GM19395 (cell line): ENCODE data around the gene GET4.

Source experiments
- ATAC-seq: cut with Tn5 transposase; IDR thresholded peaks from one replicate; pipeline ENCODE4 v1.9.1; 2021; ENCODE audit warnings: mild to moderate bottlenecking, moderate library complexity; ENCODE audit not compliant: unreplicated experiment

GET4 gene

DNA sequence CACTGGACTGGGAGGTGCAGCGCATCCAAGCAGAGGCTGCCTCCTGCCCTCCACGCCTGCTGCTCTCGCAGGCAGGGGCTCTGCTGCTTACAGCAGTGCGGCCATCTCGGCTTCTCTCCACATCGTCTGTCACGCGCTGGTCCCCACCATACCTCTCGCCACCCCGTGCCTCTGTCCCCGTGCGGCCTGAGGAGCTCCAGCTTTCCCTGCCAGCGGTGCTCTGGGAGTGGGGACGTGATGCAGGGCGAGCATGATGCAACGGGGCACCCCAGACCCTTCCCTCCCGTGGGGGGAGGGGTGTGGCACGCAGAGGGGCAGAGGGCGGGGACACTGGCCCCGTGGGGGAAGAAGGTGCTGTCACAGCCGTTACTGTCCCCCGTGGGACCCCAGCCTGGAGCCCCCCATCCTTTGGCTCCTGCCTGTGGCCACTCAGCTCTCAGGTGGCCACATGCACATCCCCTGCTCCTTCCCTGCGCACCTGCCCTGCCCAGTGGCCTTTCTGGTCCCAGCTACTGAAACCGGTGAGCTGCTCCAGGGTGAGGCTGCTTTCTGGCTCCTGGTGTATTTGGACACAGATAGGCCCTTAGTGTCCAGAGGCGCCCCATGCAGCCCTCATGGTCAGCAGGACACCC is 9.0 kb downstream of the GET4 start:
- ATAC-seq = no peak

GRCh38 chr7:885893-886625 is 9.7 kb downstream of the GET4 start:
- ATAC-seq = no peak

- no peak for ATAC-seq
Measured at GRCh38 chr7:886626-887487, 10.5 kb downstream of the GET4 start.

- no peak for ATAC-seq
Measured at GRCh38 chr7:887488-887820, 11.1 kb downstream of the GET4 start.

DNA sequence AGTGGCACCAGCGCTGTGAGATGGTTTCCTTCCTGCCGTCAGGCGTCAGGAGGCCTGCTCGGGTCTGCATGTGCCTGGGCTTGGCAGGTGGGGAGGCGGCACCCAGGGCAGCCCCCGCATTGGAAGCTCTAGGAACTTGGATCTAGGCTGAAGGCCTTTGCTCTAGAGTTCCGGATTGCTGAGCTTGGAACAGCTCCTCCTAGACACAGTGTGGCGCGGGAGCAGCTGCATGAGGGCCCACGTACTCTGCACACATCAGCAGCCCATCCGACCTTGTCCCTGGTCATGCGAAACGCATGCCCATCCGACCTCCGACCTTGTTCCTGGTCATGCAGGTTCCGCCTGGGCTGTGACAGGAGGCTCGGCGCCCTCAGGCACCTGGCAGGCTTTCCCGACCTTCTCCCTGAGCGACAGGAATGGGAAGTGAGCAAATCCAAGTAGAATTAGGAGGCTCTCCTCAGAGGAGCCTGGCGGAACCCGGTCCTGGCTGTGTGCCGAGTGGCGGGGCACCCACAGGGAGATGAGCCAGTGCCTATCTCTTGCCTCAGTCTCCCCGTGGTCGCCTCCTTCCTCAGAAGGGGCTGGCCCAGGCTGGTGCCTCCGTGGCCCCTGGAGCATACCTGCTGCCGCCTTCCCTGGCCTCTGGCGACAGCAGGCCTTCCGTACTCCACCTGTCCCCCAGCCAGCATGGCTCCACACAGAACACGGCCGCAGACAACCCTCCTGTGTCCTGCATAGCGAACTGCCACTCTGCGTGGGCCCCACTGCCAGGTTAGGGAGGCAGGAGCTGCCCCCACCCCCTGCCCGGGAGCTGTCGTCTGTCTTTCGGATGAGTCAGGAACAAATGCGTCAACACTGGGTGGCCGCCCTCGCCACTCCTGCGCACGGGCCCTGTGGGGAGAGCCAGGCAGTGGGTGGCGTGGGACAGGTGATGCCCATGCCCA is 12.0 kb downstream of the GET4 start:
- ATAC-seq = no peak

- ATAC-seq = no peak
Measured at GRCh38 chr7:889025-889390, 12.7 kb downstream of the GET4 start.

GRCh38 chr7:889391-889790 is 13.0 kb downstream of the GET4 start:
- ATAC-seq = no peak

DNA sequence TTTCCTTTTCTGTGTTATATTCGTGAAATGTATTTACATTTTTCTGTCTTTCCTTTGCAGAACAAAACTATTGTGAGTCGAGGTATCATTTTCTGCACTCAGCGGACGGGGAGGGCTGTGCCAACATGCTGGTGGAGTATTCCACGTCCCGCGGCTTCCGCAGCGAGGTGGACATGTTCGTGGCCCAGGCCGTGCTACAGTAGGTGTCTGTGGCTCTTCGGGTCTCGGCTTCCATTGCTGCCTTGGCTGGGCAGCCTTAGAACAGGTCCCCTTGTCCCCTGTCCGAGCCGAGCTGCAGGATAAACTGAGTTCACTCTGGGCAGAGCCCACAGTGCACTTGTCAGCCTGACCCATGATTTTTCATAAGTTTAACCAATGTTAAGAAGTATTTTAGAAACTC is 14.5 kb downstream of the GET4 start:
- ATAC-seq = no peak

GRCh38 chr7:891291-891690 is 14.9 kb downstream of the GET4 start:
- ATAC-seq = no peak

GRCh38 chr7:891805-892204 is 15.5 kb downstream of the GET4 start:
- no peak for ATAC-seq

GRCh38 chr7:892648-893593 is 16.6 kb downstream of the GET4 start:
- ATAC-seq = no peak

DNA sequence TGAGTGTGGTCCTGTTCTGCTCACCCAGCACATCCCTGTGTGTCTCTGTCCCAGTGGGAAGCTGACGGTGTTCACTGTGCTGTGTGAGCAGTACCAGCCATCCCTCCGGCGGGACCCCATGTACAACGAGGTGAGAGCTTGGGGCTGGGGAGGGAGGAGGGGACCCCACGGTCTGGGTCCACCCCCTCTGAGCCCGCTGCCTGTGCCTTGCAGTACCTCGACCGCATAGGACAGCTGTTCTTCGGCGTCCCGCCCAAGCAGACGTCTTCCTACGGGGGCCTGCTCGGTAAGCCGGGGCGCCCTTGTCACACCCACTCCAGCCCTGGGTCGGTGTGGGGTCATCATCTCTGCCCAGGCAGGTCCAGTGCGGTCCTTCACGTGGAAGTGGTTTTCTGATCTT is 17.3 kb downstream of the GET4 start:
- no peak for ATAC-seq

- no peak for ATAC-seq
Measured at GRCh38 chr7:894164-894867, 18.0 kb downstream of the GET4 start.

DNA sequence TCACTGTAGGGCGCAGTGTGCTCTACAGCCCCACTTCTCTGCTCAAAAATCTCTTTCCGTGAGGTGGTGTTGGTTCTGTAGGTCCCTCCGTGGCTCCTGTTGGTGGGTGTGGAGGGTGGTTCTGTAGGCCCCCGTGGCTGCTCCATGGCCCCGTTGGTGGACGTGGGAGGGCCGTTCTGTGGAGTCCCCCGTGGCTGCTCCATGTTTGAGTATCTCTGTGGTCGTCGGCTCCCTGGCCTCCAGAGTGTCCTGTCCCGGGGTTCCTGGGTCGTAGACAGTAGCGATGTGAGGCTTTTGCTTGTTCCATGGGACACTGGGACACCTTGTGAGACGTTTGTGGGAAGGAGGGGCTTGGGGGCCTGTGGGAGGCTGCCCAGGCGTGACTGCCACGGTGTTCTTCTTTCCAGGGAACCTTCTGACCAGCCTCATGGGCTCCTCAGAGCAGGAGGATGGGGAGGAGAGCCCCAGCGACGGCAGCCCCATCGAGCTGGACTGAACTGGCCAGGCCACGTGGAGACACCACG is 18.6 kb downstream of the GET4 start:
- no peak for ATAC-seq

GRCh38 chr7:895451-896052 is 19.2 kb downstream of the GET4 start:
- ATAC-seq = no peak

DNA sequence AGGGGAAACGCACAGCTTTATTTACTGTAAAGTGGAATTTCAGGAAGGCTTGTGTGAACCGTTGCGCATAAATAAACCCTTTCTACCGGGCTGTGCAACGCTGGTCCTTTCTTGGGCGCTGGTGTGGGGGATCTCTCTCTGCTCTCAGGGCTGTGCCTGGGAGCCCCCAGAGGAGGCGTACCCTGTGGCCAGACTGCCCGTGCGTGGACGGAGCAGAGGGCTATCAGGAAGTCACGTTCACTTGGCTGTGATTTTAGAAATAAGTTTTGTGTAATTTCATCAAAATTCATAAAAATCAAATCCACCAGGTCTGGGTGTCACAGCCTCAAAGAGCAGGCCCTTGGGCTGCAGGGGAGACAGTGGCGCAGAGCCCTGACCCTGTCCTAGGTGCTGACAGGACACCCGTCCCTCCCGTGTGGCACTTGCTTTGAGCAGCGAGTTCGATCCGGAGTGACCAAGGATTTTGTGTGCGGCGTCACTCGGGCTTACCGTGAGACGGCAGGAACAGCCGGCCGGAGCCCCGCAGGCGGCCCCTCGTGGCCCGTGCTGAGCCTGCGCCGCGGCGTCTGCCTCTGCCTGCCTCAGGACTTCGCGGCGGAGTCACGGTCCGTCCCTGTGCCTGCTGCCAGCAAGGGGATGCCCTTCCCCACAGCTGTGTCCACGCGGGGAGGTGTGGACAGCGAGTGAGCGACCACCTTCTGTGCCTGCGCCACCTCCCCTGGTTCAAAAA is 20.2 kb downstream of the GET4 start:
- no peak for ATAC-seq

GRCh38 chr7:897086-897485 is 20.7 kb downstream of the GET4 start:
- no peak for ATAC-seq
